ENCODE measurements around the gene PFN2.
A peak's percentile ranks its signal among the peaks of the same experiment; 100 is the strongest.
"Not testable (repeated sequence)": the region's sequence is repeated elsewhere in the genome, so short reads cannot be mapped to it uniquely, and the experiment has no call there.

PFN2 gene

DNA sequence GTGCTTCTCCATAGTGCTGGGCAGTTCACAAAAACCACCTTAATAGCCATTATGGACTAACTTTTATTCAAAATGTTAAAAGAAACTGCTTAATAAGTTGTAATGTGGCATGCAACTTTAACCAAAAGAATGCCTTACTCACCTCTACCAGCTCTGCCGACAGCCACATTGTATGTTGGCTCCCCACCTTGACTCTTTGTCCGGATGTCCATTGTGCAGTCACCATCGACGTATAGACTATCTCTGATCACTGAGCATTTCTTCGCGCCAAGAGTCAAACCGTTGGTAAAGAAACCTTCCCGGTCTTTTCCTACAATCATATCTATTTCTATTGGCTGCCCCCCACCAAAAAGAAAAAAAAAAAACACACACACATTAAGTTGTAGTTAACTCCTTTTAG lies 2.5 kb downstream of the PFN2 start:
- no peak for DNase-seq (ENCODE audit: low spot score)

DNA sequence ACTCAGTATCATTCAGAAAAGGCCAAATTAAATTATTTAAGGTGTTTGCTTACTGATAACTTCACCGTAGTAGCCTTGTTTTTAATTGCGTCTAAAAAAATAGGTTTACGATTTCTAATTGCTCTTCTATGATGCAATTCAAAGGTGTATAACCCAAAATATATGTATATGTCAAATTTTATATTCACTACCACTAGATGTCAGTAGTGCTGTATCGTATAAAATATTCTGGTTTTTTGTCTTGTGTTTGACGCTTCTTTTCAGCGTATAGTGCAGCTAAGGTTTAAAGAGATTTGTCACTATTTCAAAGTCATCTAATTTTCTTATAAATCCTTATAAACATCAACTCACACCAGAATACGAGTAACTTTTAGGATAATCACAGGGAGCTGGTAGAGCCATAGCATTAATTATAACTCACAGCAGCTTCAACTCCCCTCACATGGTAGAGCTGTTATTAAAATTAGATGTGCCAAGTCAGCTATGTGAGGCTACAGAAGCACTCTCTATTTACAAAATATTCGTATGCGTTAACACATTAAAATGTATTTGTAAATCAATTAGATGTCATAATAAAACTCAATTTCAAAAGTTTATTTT lies 3.5 kb downstream of the PFN2 start:
- peak; percentile 88 for DNase-seq (ENCODE audit: low spot score)

DNA sequence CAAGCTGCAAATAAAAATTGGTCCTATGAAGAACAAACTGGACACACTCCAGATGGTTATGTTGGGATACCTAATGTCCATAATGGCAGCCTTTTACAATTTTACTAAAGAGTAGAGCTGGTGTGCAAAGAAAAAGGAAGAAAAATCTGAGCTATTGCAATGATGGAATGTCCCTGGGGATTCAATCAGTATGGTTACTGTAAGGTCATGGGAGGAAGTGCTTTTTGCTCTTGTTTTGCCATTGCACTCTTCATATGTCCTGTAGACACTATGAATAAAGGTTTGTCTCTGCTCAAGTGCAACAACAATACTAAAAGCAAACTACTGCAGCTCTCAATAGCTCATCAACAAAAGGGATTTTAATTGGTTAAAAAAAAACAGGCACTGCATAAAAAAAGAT lies 5.4 kb downstream of the PFN2 start:
- peak; percentile 26 for DNase-seq (ENCODE audit: low spot score)

- DNase-seq (ENCODE audit: low spot score): no peak
Observed at GRCh38 chr3:149964291-149964690, 6.4 kb downstream of the PFN2 start.

- DNase-seq (ENCODE audit: low spot score): no peak
Observed at GRCh38 chr3:149963485-149963884, 7.2 kb downstream of the PFN2 start.

GRCh38 chr3:149959443-149959842 lies 11.3 kb downstream of the PFN2 start:
- no peak for DNase-seq (ENCODE audit: low spot score)

GRCh38 chr3:149958171-149958796 lies 12.4 kb downstream of the PFN2 start:
- no peak for DNase-seq (ENCODE audit: low spot score)

- DNase-seq (ENCODE audit: low spot score): no peak
Observed at GRCh38 chr3:149957361-149958125, 13.2 kb downstream of the PFN2 start.

- no peak for DNase-seq (ENCODE audit: low spot score)
Observed at GRCh38 chr3:149955449-149955848, 15.2 kb downstream of the PFN2 start.

DNA sequence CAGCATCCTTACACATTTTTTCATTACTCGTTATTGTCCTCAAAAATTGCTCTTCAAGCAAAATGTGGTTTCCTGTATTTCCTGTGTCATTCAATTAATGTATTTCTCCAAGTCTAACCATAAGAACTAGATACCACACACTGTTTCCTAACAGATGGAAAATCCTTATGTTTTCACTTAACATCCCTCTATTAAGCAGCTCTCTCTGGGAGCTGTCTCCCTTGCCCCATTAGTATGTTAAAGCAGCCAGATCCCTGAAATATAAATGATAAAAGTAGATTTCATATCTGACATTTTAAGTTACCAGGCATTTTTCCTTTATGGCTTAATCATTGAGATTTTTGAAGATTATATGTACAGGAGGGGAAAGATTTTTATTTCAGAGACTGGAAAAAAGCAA lies 15.9 kb downstream of the PFN2 start:
- DNase-seq (ENCODE audit: low spot score): no peak

GRCh38 chr3:149949181-149949580 lies 21.5 kb downstream of the PFN2 start:
- DNase-seq (ENCODE audit: low spot score): no peak

- no peak for DNase-seq (ENCODE audit: low spot score)
Observed at GRCh38 chr3:149947231-149947630, 23.5 kb downstream of the PFN2 start.

DNA sequence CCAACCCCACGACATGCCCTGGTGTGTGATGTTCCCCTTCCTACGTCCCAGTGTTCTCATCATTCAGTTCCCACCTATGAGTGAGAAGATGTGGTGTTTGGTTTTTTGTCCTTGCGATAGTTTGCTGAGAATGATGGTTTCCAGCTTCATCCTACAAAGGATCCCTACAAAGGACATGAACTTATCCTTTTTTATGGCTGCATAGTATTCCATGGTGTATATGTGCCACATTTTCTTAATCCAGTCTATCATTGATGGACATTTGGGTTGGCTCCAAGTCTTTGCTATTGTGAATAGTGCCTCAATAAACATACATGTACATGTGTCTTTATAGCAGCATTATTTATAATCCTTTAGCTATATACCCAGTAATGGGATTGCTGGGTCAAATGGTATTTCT lies 26.7 kb downstream of the PFN2 start:
- not testable (repeated sequence) for DNase-seq (ENCODE audit: low spot score)

DNA sequence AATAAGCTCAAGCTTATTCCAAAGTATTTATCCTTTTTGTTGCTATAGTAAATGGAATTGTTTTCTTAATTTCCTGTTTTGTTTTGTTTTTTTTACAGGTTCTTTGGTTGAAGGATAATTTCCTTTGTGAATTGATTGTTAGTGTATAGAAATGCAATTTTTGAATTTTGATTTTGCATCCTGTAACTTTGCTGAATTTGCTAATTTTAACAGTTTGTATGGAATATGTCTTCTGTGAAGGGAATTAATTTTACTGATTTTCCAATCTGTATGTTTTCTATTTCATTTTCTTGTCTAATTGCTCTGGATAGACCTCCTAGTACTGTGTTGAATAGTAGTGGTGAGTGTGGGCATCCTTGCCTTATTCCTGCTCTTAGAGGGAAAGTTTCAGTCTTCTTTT lies 28.3 kb downstream of the PFN2 start:
- DNase-seq (ENCODE audit: low spot score): no peak

DNA sequence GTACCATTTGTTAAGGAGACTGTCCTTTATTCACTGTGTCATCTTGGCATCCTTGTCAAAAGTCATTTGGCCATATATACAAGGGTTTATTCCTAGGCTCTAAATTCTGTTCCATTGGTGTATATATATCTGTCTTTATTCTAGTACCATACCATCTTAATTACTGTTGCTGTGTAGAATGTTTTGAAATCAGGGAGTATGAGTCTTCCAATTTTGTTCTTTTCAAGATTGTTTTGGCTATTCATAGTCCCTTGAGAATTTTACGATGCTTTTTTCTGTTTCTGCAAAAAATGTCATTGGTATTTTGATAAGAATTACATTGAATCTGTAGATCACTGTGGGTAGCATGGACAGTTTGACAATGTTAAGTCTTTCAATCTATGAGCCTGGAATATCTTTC lies 28.7 kb downstream of the PFN2 start:
- DNase-seq (ENCODE audit: low spot score): no peak

- DNase-seq (ENCODE audit: low spot score): no peak
Observed at GRCh38 chr3:149941186-149941585, 29.5 kb downstream of the PFN2 start.

- not testable (repeated sequence) for DNase-seq (ENCODE audit: low spot score)
Observed at GRCh38 chr3:149938392-149939055, 32.2 kb downstream of the PFN2 start.

DNA sequence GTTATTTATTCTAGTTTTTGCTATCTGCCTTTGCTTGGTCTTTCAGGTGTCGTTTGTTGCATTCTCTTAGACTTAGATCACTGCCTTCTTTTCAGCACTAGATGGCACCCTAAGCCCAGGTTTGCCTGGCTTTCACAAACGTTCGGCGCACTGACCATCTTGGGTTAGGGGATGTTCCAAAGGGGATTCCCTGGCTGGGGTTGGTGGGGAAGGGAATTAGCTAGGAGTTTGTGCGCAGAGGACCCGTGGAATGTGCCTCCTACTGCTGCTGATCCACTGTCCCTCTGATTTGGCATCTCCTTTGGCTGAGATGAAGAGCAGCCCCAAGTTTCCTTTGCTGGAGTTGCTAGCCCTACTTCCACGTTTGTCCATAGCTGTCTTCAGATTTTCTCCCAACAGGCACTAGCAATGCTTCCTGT lies 33.9 kb downstream of the PFN2 start:
- DNase-seq (ENCODE audit: low spot score): peak; percentile 75

DNA sequence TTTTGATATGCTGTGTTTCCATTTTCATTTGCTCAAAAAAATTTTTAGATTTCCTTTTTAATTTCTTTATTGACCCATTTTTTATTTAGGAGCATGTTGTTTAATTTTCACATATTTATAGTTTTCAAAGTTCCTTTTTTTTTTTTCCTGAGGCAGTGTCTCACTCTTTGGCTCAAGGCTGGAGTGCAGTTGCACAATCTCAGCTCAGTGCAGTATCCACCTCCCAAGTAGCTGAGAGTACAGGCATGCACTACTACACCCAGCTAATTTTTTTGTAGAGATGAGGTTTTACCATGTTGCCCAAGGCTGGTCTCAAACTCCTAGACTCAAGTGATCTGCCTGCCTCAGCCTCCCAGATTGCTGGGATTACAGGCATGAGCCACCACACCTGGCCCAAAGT lies 36.2 kb downstream of the PFN2 start:
- no peak for DNase-seq (ENCODE audit: low spot score)

- no peak for DNase-seq (ENCODE audit: low spot score)
Observed at GRCh38 chr3:149933858-149934257, 36.8 kb downstream of the PFN2 start.

- DNase-seq (ENCODE audit: low spot score): no peak
Observed at GRCh38 chr3:149933008-149933407, 37.7 kb downstream of the PFN2 start.

DNA sequence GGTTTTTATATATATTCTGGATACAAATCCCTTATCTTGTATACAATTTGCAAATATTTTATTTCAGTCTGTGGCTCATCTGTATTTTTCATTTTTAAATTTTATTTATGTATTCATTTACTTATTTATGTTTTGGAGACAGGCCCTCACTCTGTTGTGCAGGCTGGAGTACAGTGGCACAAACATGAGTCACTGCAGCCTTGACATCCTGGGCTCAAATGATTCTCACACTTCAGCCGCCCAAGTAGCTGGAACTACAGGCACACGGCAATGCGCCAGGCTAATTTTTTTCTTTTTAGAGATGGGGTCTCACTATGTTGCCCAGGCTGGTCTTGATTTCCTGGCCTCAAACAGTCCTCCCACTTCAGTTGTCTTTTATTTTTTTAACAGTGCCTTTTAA lies 50.6 kb downstream of the PFN2 start:
- no peak for DNase-seq (ENCODE audit: low spot score)

GRCh38 chr3:149919509-149919908 lies 51.2 kb downstream of the PFN2 start:
- no peak for DNase-seq (ENCODE audit: low spot score)
